GM11168 (cell line): ENCODE data around the gene ARFIP2.
"Not testable (repeated sequence)": the region's sequence is repeated elsewhere in the genome, so short reads cannot be mapped to it uniquely, and the experiment has no call there.

ENCODE experiments used
- in situ Hi-C: fragments of 300-500 bp; cut with MboI; formaldehyde crosslinking; loops from one replicate; pipeline ENCODE4 v1.12.0; 2022; ENCODE audit warnings: low sequenced_read_pairs; ENCODE audit not compliant: unreplicated experiment

The ARFIP2 gene, protein sequence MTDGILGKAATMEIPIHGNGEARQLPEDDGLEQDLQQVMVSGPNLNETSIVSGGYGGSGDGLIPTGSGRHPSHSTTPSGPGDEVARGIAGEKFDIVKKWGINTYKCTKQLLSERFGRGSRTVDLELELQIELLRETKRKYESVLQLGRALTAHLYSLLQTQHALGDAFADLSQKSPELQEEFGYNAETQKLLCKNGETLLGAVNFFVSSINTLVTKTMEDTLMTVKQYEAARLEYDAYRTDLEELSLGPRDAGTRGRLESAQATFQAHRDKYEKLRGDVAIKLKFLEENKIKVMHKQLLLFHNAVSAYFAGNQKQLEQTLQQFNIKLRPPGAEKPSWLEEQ

DNA sequence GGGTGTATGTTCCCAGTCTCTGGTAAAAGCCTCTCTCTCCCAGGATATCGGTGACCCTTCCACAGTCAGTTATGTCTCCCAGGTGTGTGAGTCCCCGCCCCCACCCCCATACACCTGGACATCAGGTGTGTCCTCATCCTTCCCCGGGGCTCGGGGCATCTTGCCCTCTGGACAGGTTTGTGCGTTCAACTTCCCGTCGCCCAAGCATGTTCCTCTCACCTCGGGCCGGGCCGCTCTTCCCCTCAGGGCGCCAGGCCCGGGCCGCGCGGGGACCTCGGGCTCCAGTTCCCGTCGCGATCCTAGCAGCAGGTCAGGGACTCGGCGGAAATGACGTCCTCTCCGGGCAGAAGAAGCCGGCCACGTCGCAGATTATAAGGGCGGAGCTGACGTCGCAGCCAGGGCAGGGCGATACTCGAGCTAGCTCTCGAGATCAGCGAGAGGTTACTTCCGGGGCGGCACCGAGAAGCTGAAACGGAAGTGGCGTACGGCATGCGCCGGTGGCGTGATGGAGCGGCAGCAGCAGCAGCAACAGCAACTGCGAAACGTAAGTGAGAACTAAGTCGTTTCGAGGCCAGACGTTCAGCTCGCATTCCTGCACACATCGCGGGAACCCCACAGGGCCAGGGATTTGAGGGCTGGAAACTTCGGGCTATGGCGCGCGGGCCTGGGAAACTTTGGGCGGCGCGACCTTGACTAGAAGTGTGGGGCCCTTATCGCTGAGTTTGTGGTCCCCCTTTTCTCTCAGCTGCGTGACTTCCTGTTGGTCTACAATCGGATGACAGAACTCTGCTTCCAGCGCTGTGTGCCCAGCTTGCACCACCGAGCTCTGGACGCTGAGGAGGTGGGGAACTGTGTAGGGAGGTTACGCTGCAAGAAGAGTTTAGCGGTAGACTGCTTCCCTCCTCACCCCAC lies at the start of gene ARFIP2, which contains the start of gene TIMM10B:
Gene ARFIP2 (minus strand): TSS at position 320 of the 912 bp plus-strand sequence. CDS start 910 bp downstream, outside the sequence.
Gene TIMM10B (plus strand): TSS at position 490 of the 912 bp plus-strand sequence. CDS start 16 bp downstream, at position 506.
- in situ Hi-C loops, result no loop called here

DNA sequence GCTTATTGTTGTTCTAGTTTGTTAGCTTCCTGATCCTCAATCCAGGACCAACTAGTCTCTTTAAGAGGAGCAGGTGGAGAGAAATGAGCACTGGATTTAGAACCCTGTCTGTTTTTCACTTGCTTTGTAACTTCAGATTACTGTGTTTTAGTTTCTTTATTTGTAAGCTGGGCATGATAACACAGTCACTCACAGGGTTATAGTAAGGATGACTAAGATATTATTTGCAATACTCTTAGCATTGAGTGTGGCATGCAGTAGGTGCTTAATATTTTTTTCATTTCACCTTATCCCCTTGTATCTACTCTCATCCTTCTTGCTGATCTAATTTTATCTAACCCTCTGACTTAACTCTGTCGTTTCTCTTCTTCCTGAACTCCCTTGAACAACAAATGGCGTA lies 49.7 kb upstream of the ARFIP2 start:
- in situ Hi-C loops, result no loop called here

DNA sequence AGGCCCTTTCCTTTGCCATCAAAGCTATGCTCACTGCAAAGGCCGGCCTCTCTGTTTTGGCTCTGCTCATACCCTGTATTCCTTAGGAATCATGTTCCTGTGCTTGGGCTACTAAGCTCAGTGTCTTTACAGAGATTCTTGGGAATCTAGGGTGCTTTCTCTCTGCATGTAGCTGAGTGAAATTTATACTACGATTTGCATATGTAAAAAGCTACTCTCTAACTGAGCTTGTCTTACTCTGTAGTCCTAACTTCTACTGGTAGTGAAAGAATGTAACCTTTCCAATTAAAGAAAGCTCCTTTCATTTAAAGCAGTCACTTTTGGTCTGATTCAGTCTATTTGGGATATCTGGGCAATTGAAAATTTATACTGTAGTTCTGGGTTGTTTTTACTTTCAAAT lies 48.1 kb upstream of the ARFIP2 start:
- in situ Hi-C loops, result no loop called here

DNA sequence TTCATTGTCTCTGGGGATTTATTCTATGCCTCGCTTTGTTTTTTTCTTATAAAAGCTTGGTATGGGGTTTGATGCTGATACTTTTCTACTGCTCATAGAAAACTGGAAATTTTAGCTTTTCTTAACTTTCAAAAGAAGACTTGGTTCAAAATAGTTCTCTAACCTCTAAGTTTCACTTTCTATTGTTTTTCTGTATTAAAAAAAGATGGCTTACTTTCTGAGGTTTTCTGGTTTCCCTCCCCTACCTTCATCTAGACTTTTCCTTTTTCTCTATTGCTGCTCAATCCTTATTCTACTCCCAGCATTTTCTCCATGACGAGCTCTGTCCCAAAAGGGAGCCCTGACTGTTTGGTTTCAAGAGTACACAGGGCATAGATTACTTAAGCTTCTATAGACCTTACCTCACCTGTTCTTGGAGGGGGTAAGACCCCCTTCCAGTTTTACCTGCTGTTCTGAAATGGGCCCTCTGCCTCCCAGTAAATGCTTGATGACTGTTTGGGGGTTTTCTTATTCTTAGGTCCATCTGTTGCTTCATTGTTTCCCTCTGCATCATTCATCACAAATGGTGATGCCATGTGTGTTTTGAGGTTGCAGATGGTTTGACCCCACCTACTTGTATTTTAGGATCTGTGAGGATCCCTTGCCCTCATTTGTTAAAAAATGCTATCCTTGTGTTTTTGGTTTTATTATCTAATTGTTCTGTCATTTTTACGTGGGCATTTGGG lies 45.4 kb upstream of the ARFIP2 start:
- in situ Hi-C loops, result no loop called here

DNA sequence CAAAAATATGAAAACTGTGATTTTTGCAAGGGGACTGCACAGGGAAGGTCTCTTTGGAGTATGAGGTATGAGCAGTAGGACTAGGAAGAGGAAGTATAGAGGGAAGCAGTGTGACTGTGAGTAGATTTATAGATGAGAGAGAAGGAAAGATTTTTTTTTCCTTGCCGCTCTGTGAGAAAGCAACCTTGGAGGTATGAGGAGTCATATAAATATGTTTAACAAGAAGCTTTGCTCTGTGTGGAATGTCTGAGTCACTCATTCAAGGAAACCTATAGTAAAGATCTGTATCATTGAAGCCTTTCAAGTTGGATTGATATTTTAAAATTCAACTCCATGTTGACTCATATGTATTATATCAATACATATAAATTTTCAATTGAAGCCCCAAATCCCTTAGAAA lies 42.1 kb upstream of the ARFIP2 start:
- in situ Hi-C loops, result no loop called here

DNA sequence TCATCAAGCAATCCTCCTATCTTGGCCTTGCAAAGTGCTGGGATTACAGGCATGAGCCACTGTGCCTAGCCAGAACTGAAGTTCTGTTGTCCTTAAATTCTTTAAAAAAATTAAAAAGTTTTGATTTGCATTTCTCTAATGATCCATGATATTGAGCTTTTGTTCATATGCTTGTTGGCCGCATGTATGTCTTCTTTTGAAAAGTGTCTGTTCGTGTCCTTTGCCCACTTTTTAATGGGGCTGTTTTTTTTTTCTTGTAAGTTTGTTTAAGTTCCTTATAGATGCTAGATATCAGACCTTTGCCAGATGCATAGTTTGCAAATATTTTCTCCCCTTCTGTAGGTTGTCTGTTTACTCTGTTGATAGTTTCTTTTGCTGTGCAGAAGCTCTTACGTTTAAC lies 40.8 kb upstream of the ARFIP2 start:
- in situ Hi-C loops, result not testable (repeated sequence)

DNA sequence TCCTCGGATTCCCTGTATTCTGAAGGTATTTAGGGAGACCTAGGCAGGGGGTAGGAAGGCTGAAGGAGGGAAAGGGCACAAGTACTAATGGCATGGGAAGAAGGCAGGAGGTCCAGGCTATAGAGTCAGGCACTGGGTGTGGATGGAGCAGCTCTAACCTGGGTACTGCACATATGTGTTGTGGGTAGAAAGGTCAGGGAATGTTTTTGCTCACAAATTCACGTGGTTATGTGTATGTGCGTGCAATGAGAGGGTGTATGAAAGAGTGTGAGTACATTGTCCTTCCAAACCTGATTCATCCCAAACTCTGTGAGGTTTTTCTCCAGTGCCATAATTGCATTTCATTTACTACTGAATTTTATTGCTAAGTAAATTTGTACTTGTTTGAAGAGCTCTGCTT lies 39.1 kb upstream of the ARFIP2 start:
- in situ Hi-C loops, result no loop called here

DNA sequence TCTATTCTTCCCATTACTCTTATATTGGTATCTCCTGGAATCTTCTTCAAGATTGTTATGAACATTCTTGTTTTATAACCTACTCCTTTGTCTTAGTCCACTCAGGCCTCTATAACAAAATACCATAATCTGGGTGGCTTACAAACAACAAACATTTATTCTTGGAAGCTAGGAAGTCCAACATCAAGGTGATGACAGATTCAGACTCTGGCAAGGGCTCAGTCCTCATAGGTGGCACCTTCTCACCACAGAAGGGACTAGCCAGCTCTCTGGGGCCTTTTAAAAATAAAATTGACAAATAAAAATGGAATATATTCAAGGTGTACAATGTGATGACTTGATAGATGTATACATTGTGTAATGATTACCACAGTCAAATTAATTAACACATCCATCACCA lies 35.7 kb upstream of the ARFIP2 start:
- in situ Hi-C loops, result no loop called here

DNA sequence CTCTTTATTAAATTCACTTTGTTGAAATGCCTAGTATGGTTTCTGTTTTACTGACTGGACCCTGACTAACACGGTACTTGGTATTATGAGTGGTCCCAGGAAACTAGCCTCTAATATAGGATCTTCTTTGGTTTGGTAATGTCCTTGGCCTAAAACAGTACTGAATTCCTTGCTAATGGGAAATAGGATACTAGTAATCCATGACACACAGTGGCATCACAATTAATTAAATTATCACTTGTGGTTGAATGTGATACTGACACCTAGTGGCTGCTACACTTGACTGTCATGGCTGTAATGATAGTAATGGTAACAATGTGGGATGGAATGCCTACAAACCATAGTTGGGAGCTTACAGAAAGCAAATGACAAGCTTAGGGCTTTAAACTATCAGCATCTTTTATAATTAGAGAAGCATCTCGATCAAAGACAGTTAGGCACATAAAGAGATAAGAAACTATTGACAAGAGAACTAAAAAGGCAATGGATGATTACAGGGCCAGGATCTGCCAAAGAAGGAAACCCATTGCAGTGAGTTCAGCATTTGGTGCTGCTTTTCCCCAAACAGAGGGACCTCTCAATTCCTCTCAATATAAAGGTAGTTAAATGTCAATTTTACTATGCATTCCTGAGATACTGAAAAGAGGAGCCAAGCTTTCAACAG lies 24.6 kb upstream of the ARFIP2 start:
- in situ Hi-C loops, result no loop called here

DNA sequence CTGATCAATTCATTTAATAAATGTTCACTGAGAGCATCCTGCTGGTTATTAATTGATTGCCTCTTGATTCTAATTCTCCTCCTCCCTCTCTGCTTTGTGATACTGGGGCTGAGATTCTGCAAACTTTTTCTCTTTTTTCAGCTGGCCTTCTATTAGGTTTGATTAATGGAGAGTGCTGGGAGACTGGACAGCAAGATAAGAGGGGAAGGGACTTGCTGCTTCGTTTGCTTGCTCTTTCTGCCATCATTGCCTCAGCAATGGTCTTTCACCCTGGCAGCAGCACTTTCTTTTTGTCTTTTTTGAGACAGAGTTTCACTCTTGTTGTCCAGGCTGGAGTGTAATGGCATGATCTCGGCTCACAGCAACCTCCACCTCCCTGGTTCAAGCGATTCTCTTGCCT lies 23.0 kb upstream of the ARFIP2 start:
- in situ Hi-C loops, result no loop called here

DNA sequence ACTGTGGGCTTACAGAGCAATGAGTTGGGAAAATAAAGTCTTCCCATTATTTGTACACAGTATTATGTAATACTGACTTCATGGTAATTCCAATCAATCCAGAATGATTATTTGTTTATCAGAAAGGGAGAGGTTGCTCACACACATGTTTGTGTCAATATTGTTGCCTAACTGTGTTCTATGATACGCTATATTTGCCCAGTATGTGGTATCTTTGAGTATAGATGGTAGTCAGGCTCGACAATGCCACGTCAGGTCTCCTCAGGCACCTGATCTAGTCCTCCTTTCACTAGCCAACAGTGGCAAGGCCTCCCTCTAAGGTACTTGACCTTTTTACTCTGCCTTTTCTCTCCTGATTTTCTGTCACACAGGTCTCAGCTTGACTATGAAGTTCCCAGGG lies 21.3 kb upstream of the ARFIP2 start:
- in situ Hi-C loops, result no loop called here

DNA sequence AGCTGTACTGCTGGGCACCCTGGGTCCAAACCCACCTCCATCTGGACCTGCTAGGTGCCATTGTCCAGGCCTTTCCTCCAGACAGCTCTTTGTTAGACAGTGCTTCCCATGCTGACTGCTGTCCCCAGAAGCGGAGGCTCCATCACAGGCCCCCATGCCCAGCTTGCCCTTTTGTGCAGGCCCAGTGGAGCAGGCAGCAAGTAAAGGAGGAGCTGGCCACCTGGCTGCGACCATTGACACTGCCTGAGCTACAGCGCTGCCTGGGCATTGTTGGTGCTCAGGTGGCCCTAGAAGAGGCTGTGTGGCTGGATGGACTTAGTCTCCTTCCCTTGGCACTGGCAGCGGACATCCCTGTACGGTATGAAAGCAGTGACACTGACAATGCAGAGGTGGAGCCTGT lies 17.4 kb upstream of the ARFIP2 start:
- in situ Hi-C loops, result no loop called here

DNA sequence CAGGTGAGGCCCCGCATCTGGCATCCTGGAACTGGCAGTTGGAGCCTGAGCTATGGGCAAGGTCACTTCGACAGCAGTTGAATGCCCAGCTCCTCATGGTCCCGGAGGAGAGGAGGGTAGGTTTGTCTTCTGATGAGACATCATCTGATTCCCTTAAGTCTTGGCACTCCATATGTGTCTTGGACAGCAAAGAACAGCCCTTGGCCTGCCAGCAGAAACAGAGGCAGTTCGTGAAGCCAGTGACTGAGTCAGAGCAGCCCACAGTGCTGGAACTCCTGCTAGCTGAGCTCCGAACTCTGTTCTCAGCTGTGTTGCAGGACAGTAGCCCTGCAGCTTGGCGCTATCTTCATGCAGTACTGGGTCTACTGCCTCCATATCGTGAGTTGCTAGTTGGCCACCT lies 17.0 kb upstream of the ARFIP2 start:
- in situ Hi-C loops, result no loop called here

DNA sequence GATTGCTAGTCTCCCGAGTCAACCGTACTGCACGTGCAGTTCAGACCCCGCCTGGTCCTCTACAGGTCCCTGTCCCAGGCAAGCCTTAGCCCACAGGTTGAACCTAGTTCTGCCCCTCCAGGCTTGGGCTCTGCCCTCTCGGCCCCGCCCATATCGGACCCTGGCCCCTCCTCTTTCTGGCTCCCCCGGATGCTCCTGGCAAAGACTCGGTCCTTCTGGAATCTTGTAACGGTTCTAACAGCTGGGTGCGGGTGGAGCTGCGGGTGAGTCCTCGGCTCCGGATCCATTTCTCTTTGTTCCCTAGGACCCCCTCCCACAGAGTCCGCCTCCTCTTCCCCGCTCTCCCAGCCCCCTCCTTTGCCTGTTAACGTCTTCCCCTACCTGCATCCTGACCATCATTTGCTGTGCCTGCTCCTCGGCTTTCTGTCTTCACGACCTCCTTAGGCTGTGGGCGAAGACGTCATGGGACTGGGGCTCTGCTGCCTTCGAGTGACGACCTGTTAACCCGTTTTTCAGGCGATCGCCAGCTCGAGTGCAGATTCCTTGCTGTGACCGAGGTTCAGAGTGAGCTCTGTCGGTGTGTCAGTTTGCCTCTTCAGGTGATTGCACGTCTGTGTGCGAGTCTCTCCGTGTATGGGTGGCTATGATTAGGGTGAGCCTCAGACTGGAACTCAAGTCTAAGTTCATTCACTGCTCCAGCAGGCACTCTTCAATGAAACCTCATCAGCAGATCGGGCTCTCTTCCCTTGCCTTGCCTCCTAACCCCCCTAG lies 16.1 kb upstream of the ARFIP2 start, which contains the start of gene DNHD1:
Gene DNHD1 (plus strand): TSS at position 212 of the 771 bp plus-strand sequence. CDS start 936 bp downstream, outside the sequence.
- in situ Hi-C loops, result no loop called here

DNA sequence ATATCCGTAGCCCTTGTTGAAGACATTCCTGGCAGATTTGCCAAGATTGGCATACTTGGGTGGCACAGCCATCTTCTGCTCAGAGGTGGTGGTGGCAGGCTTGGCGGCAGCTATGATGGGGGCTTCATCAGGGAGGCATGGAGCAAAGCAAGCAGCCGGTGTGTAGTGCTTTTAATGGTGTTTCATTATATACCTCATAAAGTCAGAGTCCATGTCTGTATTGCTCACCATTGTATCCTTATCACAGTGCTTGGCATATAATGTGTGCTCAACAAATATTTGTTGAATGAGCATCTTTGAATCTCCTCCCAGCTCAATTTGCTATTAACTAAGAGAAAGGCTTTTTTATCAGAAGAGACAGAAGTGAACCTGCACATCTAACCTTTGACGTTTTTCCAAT lies 8.2 kb upstream of the ARFIP2 start:
- in situ Hi-C loops, result no loop called here

DNA sequence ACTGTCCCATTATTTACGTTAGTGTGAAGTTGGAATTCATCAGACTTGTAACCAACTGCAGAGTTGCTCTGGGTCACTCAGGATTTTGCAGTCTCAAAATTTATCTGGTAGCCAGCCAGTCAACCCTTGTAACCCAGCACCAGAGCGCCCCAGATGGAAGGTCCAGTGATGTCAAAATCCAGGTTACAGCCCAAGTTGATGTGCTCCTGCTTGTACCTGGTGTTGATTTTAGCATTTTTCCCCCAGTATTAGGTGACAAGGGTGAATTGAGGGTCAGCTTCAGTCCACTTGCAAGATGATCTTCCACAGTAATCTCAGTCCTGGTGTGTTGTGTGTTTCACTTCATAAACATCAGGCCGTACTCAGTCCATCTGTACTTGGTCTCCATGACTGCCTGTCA lies 7.7 kb upstream of the ARFIP2 start:
- in situ Hi-C loops, result no loop called here

DNA sequence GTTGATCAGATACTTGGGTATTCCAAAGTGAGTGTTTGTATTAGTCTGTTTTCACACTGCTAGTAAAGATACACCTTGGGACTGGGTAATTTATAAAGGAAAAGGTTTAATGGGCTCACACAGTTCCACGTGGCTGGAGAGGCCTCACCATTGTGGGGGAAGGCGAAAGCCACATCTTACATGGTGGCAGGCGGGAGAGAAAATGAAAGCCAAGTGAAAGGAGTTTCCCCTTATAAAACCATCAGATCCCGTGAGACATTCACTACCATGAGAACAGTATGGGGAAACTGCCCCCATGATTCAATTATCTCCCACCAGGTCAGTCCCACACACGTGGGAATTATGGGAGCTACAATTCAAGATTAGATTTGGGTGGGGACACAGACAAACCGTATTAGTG lies 7.2 kb upstream of the ARFIP2 start:
- in situ Hi-C loops, result no loop called here

DNA sequence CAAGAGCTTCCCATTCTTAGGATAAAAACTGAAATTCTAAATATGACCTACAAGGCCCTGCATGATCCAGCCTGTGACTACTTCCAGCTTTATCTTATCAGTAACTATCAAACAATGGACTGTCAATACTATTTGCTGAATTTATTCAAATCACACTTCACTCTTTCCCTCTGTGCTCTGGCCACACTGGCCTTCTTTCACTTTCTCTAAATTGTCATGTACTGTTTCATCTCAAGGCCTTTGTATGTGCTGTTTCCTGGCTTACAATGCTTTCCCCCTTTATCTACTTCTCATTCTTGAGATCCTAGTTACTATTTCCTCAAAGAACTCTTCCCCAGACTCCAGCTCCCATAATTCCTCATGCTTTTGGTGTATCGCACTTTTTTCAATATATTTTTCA lies 5.8 kb upstream of the ARFIP2 start:
- in situ Hi-C loops, result no loop called here

DNA sequence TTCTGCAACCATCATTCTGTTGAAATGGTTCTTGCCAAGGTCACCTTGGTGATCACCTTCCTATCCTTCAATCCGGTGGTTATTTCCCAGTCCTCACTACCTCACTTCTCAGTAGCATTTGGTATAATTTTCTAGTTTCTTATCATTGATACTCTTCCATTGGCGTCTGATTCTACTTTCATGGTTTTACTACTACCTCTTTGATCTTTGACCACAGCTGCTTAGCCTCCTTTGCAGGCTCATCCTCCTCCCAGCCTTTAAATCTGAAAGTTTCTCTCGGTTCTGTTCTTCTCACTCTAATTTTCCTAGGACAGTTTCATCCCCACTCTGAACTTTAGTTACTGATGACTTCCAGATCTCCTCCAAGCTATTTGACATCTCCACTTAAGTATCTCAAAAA lies 5.1 kb upstream of the ARFIP2 start:
- in situ Hi-C loops, result no loop called here
